NCI-H2196 (cell line): Measurements from ENCODE around the gene SCAP.

Source experiments
- DNase-seq: peaks from one replicate; lab custom pipeline; 2025; ENCODE audit not compliant: unreplicated experiment; lab: John Stamatoyannopoulos, UW

The SCAP gene

GRCh38 chr3:47414666-47415587, 60.8 kb downstream of the SCAP start:
- DNase-seq: no peak

GRCh38 chr3:47414161-47414564, 61.6 kb downstream of the SCAP start:
- DNase-seq: no peak

DNA sequence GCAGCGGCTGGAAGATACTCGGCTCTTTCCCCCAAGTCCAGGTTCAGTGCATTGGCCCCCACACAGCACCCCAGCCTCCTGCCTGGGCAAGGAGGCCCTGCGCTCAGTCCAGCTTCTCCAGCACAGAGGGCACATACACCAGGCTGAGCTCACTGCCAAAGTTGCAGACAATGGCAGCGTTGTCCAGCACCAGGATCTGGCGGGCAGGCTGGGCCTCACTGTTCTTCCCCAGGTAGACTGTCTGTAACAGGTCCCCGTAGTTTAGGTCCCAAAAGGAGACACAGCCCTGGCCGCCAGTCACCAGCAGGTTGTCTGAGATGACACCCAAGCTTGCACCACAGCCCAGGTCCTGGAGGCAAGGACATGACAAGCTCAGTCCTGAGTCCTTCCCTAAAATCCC, 62.0 kb downstream of the SCAP start:
- DNase-seq: no peak

- no peak for DNase-seq
These were observed 62.8 kb downstream of the SCAP start for GRCh38 chr3:47412842-47413520.

DNA sequence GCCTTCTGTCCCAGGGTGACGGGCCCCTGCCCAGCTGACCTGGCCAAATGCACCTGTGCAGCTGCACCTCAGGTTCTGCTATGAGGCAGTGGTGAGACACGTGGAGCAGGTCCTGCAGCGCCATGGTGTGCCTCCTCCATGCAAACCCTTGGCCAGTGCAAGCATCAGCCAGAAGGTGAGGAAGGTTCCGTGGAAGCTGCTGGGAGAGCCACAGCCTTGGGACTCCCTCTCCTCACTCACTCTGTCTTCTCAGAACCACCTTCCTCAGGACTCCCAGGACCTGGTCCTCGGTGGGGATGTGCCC, 63.3 kb downstream of the SCAP start:
- no peak for DNase-seq

- DNase-seq: no peak
These were observed 63.9 kb downstream of the SCAP start for GRCh38 chr3:47411696-47412452.

DNA sequence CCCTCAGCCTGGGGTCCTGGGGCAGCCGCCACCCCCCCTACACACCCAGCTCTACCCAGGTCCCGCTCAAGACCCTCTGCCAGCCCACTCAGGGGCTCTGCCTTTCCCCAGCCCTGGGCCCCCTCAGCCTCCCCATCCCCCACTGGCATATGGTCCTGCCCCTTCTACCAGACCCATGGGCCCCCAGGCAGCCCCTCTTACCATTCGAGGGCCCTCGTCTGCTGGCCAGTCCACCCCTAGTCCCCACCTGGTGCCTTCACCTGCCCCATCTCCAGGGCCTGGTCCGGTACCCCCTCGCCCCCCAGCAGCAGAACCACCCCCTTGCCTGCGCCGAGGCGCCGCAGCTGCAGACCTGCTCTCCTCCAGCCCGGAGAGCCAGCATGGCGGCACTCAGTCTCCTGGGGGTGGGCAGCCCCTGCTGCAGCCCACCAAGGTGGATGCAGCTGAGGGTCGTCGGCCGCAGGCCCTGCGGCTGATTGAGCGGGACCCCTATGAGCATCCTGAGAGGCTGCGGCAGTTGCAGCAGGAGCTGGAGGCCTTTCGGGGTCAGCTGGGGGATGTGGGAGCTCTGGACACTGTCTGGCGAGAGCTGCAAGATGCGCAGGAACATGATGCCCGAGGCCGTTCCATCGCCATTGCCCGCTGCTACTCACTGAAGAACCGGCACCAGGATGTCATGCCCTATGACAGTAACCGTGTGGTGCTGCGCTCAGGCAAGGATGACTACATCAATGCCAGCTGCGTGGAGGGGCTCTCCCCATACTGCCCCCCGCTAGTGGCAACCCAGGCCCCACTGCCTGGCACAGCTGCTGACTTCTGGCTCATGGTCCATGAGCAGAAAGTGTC, 64.7 kb downstream of the SCAP start:
- DNase-seq: no peak

DNA sequence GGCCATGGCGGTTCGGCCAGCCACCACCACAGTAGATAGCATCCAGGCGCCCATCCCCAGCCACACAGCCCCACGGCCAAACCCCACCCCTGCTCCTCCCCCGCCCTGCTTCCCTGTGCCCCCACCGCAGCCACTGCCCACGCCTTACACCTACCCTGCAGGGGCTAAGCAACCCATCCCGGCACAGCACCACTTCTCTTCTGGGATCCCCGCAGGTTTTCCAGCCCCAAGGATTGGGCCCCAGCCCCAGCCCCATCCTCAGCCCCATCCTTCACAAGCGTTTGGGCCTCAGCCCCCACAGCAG, 65.4 kb downstream of the SCAP start:
- DNase-seq: no peak

DNA sequence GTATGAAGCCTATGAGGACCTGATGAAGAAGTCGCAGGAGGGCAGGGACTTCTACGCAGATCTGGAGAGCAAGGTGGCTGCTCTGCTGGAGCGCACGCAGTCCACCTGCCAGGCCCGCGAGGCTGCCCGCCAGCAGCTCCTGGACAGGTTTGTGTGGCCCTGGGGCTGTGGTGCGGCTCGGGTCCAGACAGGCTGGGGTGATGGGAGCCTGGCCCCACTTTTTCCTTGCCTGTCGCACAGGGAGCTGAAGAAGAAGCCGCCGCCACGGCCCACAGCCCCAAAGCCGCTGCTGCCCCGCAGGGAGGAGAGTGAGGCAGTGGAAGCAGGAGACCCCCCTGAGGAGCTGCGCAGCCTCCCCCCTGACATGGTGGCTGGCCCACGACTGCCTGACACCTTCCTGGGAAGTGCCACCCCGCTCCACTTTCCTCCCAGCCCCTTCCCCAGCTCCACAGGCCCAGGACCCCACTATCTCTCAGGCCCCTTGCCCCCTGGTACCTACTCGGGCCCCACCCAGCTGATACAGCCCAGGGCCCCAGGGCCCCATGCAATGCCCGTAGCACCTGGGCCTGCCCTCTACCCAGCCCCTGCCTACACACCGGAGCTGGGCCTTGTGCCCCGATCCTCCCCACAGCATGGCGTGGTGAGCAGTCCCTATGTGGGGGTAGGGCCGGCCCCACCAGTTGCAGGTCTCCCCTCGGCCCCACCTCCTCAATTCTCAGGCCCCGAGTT, 65.9 kb downstream of the SCAP start:
- DNase-seq: no peak

DNA sequence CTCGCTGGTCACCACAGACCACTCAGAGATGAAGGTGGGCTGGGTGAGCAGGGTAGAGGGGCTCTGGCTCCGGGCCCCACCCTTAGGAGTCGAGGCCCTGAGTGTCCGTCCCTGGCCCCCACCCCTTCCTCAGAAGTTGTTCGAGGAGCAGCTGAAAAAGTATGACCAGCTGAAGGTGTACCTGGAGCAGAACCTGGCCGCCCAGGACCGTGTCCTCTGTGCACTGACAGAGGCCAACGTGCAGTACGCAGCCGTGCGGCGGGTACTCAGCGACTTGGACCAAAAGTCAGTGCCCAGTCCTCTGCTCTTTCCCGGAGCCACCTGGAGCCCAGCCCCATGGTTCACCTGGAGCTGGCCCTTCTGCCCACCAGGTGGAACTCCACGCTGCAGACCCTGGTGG, 66.5 kb downstream of the SCAP start:
- DNase-seq: no peak

DNA sequence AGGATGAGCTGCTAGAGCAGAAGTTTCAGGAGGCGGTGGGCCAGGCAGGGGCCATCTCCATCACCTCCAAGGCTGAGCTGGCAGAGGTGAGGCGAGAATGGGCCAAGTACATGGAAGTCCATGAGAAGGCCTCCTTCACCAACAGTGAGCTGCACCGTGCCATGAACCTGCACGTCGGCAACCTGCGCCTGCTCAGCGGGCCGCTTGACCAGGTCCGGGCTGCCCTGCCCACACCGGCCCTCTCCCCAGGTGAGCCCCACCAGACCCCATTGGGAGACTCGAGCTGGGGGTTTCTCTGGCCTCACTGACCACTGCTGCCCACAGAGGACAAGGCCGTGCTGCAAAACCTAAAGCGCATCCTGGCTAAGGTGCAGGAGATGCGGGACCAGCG, 66.9 kb downstream of the SCAP start:
- DNase-seq: no peak

DNA sequence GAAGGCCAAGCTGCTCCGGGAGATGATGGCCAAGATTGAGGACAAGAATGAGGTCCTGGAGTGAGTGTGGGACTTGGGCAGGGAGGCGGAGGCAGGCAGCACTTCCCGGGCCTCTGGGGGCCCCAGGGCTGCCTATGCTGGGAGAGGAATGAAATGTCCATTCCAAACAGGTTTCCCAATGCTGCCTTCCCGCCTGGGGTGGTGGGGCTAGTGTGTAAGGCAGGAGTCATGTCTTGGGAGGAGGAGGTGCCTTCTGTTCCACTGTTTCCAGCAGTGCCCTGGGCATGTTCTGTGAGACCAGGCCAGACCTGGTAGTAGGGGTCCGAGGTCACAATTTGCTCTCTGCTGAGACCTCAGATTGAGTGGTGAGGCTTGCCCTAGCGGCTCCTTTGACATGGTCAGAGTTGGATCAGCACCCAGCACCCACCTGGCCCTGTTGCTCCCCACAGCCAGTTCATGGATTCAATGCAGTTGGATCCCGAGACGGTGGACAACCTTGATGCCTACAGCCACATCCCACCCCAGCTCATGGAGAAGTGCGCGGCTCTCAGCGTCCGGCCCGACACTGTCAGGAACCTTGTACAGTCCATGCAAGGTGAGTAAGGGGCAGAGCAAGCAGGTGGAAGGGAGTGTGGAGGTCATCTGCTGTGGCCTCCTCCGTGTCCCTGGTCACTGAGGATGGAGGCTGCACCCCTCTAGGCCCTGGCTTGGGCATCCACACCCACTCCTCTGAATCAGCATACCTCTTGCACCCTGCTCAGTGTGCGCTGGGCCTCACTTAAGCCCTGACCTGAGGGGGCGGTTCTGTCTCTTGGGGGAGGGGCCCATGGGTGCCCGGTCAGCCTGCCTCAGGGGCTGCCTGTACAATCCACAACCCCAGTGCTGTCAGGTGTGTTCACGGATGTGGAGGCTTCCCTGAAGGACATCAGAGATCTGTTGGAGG, 67.6 kb downstream of the SCAP start:
- no peak for DNase-seq

GRCh38 chr3:47407237-47407636, 68.5 kb downstream of the SCAP start:
- no peak for DNase-seq

DNA sequence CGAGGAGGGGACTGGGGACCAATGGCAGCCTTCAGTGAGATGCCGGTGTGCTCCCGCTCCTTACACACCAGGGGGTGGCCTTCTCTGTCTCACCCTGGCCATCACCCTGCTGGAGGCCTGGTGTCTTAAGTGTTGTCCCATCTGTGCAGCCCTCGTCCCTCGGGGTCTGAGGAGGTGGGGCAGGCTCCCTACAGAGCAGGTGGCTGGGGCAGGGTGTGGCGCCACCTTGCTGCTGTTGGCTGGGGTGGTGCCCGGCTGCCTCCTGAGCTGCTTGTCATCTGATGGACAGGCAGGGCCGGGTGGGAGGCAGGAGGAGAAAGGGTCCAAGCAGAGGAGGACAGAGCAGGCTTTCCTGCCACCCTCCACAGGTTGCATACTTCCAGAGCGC, 69.0 kb downstream of the SCAP start:
- DNase-seq: no peak

DNA sequence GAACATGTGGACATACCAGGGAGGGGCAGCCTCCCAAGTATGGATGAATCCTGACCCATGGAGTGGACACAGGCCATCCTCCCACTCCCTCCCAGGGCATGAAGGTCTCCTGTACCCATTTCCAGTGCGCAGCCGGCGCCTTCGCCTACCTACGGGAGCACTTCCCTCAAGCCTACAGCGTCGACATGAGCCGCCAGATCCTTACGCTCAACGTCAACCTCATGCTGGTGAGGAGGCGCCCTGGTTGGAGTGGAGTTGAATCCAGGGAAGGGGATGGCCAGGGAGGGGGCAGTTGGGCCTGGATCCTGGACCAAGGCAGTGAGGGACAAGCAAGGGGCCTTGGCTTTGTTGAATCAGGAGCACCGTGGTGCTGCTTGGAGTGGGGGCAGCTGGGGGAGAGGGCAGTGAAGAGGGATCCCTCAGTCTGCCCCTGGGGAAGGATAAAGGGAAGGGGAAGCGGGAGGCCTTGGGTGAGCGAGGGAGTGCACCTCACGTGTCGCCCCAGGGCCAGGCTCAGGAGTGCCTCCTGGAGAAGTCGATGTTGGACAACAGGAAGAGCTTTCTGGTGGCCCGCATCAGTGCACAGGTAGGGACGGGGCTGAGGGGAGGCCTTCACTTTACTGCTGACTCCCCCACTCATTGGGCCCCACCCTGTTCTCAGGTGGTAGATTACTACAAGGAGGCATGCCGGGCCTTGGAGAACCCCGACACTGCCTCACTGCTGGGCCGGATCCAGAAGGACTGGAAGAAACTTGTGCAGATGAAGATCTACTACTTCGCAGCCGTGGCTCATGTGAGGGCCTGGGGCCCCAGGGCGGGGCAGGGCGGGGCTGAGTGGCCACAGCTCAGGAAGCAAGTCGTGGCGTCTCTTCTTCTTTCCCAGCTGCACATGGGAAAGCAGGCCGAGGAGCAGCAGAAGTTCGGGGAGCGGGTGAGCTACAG, 69.7 kb downstream of the SCAP start:
- no peak for DNase-seq

DNA sequence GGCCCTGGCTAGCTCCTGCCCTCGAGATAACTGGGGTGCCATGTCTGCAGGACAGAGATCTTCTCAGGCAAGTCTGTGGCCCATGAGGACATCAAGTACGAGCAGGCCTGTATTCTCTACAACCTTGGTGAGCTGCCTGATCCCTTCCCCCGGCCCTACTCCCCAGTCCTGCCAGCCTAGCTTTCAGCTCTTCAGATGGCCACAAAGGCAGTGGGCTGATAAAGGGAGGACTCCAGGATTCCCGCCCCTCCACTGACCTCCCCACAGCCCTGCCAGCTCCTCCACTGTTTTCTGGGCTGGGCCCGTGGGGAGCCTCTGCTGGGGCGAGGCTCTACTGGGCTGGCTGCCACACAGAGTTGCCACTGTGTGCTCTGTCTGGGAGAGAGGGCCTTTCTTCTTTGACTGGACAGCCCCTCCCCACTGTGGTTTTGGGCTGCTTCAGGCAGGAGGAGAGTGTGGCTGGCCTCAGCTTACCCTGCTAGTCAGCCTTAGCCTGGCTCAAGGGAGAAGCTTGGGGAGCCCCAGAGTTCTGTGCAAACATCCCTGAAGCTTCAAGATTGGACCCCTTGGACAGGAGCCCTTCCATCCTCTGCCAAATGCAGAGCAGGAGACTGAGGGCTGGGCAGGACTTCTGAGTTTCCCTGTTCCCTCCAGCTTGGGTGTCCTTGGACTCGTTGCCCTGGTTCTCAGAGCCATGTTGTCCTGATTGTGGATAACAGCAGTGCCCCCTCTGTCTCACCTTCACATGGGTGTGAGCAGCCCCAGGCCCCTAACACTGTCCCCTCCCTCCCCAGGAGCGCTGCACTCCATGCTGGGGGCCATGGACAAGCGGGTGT, 70.6 kb downstream of the SCAP start:
- no peak for DNase-seq

- DNase-seq: no peak
These were observed 71.3 kb downstream of the SCAP start for GRCh38 chr3:47404431-47404876.
